ENCODE measurements around the gene ICAM5. TPM values are rescaled to one million over a fixed set of nuclear protein-coding genes. Genes with fewer than 3 reads are reported as not detected.
A peak's percentile ranks its signal among the peaks of the same experiment; 100 is the strongest.

ICAM5 gene
- total RNA-seq, 1 donor from 2014 or later, result 9.3 TPM

DNA sequence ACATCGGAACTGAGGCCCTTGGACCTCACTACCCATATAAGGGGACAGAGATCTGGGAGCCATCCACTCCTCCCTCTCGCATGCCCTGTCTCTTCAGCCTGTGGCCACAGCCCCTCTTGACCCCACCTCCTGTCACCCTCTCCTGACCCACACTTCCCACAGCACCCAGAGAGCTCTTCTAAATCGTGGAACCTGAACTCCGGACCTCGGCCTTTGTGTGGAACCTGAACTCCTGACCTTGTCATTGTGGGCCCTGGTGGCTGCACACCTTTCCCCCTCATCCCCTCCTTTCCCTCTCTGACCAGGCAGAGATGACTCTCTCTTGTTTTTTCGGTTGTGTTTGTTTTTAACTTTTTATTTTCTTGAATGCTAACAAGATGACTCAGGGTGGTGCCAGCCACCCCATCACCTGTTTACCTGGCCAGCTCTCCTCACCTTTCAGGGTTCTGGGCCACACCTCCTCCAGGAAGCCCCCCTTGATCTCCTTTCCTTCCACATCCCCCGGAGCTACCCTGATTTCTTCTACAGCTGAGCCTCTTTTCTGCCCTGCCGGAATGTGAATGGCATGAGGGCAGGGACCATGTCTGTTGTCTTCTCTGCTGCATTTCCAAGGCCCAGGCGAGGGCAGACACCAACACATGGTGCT, 32.7 kb upstream of the ICAM5 start:
- Mint-ChIP-seq H3K4me3 (ENCODE audit: unreplicated experiment) (no peak overlapping the region), H3K36me3 (ENCODE audit: low read depth) (peaks cover 24% of the 10 kb centered on the region), H3K9me3 (ENCODE audit: low read depth) (no peaks in the 10 kb centered on the region), H3K4me1 (ENCODE audit: low read depth) (peaks cover 8% of the 10 kb centered on the region), H3K27ac (ENCODE audit: unreplicated experiment) (peak overlapping the region; percentile 17), H3K27me3 (ENCODE audit: low read depth) (no peaks in the 10 kb centered on the region)
- TF ChIP-seq, protein P1, sequence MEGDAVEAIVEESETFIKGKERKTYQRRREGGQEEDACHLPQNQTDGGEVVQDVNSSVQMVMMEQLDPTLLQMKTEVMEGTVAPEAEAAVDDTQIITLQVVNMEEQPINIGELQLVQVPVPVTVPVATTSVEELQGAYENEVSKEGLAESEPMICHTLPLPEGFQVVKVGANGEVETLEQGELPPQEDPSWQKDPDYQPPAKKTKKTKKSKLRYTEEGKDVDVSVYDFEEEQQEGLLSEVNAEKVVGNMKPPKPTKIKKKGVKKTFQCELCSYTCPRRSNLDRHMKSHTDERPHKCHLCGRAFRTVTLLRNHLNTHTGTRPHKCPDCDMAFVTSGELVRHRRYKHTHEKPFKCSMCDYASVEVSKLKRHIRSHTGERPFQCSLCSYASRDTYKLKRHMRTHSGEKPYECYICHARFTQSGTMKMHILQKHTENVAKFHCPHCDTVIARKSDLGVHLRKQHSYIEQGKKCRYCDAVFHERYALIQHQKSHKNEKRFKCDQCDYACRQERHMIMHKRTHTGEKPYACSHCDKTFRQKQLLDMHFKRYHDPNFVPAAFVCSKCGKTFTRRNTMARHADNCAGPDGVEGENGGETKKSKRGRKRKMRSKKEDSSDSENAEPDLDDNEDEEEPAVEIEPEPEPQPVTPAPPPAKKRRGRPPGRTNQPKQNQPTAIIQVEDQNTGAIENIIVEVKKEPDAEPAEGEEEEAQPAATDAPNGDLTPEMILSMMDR (IDR thresholded peaks at IDR 0.05), result no peak
- no peak for DNase-seq (ENCODE audit: low spot score)

DNA sequence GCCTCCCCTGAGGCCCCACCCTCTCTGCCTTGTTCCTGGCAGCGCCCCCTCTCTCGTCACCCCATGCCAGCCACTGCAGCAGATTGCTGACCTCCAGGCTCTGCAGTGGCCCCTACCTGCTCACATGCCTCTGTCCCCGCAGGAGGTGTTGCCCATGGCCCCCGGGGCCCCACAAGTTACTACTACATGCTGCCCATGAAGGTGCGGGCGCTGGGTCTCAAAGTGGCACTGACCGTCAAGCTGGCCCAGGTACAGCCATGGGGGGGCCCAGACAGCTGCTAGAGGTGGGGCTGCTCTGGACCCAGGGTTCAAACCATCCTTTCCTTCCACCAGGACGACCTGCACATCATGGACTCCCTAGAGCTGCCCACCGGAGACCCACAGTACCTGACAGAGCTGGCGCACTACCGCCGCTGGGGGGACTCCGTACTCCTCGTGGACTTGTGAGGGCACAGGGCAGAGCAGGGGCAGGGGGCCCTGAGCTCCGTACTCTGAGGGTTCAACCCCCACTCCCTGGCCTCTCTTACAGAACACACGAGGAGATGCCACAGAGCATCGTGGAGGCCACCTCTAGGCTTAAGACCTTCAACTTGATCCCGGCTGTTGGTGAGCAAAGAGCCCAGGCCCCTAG, 31.6 kb upstream of the ICAM5 start:
- Mint-ChIP-seq H3K4me1 (ENCODE audit: low read depth) (peaks cover 3% of the 10 kb centered on the region), H3K4me3 (ENCODE audit: unreplicated experiment) (no peak overlapping the region), H3K27ac (ENCODE audit: unreplicated experiment) (no peak overlapping the region), H3K36me3 (ENCODE audit: low read depth) (peaks cover 24% of the 10 kb centered on the region), H3K9me3 (ENCODE audit: low read depth) (no peaks in the 10 kb centered on the region), H3K27me3 (ENCODE audit: low read depth) (no peaks in the 10 kb centered on the region)
- peak; percentile 93 for DNase-seq (ENCODE audit: low spot score)
- TF ChIP-seq, protein P1 (IDR thresholded peaks at IDR 0.05), result no peak

DNA sequence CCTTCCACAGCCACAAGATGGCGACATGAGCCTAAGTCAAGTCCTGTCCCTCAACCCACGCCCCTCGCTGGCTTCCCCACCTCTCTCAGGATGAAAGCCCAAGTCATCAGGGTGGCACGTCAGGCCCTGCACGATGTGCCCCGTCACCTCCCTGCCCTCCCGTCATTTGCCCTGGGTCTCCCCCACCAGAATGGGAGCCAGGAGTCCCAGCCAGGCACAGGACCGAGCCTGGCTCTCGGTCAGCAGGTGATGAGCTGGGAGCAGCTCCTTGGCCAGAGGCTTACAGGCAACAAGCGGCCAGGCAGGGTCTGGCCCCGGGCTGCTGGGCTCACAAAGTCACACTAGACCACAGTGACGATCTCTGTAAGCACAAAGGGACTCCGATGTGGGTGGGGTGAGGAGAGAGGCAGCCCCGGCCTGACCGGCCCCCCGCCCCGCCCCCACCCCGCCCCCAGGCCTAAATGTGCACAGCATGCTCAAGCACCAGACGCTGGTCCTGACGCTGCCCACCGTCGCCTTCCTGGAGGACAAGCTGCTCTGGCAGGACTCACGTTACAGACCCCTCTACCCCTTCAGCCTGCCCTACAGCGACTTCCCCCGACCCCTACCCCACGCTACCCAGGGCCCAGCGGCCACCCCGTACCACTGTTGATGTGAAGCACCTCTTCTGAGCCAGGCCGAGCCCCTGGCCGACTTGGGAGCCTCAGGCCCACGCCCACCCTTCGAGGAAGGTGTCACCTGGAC, 30.4 kb upstream of the ICAM5 start:
- TF ChIP-seq, protein P1 (IDR thresholded peaks at IDR 0.05), result peak; percentile 84
- no peak overlapping the region for H3K4me3 Mint-ChIP-seq (ENCODE audit: unreplicated experiment)
- no peak overlapping the region for H3K27ac Mint-ChIP-seq (ENCODE audit: unreplicated experiment)
- DNase-seq (ENCODE audit: low spot score), result peak; percentile 92
- H3K9me3 Mint-ChIP-seq (ENCODE audit: low read depth), result no peaks in the 10 kb centered on the region
- H3K4me1 Mint-ChIP-seq (ENCODE audit: low read depth), result peaks cover 3% of the 10 kb centered on the region
- peaks cover 21% of the 10 kb centered on the region for H3K36me3 Mint-ChIP-seq (ENCODE audit: low read depth)
- H3K27me3 Mint-ChIP-seq (ENCODE audit: low read depth), result no peaks in the 10 kb centered on the region

DNA sequence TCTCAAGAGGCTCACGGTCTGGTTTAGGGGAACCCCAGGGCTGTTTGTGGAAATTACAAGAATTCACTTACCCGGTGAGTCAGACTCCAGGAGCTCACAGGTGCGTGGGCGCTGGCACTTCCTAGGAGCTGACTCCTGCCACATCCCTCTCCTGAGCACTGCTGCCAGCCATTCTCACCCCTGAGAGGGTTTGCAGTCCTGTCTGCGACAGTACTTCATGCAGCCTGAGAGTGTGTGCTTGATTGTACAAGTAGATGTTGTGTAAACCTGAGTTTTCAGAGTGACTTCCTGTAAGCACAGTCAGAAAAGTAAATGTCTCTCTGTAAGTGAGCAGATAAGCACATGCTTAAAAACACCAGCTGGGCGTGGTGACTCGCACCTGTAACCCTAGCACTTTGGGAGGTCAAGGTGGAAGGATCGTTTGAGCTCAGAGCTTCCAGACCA, 29.6 kb upstream of the ICAM5 start:
- Mint-ChIP-seq H3K36me3 (ENCODE audit: low read depth) (peaks cover 17% of the 10 kb centered on the region), H3K9me3 (ENCODE audit: low read depth) (no peaks in the 10 kb centered on the region), H3K27me3 (ENCODE audit: low read depth) (no peaks in the 10 kb centered on the region), H3K27ac (ENCODE audit: unreplicated experiment) (no peak overlapping the region), H3K4me1 (ENCODE audit: low read depth) (peaks cover 3% of the 10 kb centered on the region), H3K4me3 (ENCODE audit: unreplicated experiment) (no peak overlapping the region)
- DNase-seq (ENCODE audit: low spot score), result no peak
- TF ChIP-seq, protein P1 (IDR thresholded peaks at IDR 0.05), result no peak

DNA sequence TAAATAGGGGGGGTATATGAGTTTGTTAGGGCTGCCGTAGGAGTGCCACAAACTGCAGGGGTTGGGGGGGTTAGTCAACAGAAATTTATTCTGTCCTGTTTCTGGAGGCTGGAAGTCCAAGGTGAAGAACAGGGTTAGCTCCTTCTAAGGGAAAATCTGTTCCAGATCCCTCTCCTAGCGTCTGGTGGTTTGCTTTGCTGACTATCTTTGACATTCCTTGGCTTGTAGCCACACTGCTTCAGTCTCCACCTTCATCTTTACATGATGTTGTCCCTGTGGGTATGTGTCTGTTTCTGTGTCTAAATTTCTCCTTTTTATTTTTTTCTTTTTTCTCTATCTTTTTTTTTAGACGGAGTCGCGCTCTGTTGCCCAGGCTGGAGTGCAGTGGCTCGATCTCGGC, 27.0 kb upstream of the ICAM5 start:
- peaks cover 3% of the 10 kb centered on the region for H3K4me1 Mint-ChIP-seq (ENCODE audit: low read depth)
- no peak overlapping the region for H3K4me3 Mint-ChIP-seq (ENCODE audit: unreplicated experiment)
- no peaks in the 10 kb centered on the region for H3K9me3 Mint-ChIP-seq (ENCODE audit: low read depth)
- no peak overlapping the region for H3K27ac Mint-ChIP-seq (ENCODE audit: unreplicated experiment)
- no peaks in the 10 kb centered on the region for H3K27me3 Mint-ChIP-seq (ENCODE audit: low read depth)
- peaks cover 2% of the 10 kb centered on the region for H3K36me3 Mint-ChIP-seq (ENCODE audit: low read depth)
- TF ChIP-seq, protein P1 (IDR thresholded peaks at IDR 0.05), result no peak
- no peak for DNase-seq (ENCODE audit: low spot score)

All from chondrocyte (in vitro differentiated cells).